K562 (cell line): Measurements from ENCODE around the gene CTNNA3. TPM values are rescaled to one million over a fixed set of nuclear protein-coding genes. Genes with fewer than 3 reads are reported as not detected.
A peak's percentile ranks its signal among the peaks of the same experiment; 100 is the strongest.
"Not testable (repeated sequence)": the region's sequence is repeated elsewhere in the genome, so short reads cannot be mapped to it uniquely, and the experiment has no call there.

Experiments
- ATAC-seq: fragments of 200-7000 bp; cut with Tn5 transposase; 3 replicates; pipeline ENCODE4 v1.9.1; 2020; ENCODE audit warnings: moderate library complexity
- BruUV-seq: library from RNA; stranded (reverse); fragments of 400-500 nt; replicated peaks from 2 replicates; lab custom pipeline; 2021; lab: Mats Ljungman, UMichigan
- CTCF ChIA-PET: fragments of 300-600 bp; formaldehyde crosslinking; extraction: SDS; loops from one replicate; lab custom pipeline; 2021; ENCODE audit warnings: low intra/inter-chr PET ratio; lab: Yijun Ruan, JAX
- POLR2A ChIA-PET: fragments of 300-600, 350-650 bp; sonication (Branson Sonifier 250); formaldehyde crosslinking; extraction: SDS; loops from one replicate; lab custom pipeline; 2021; ENCODE audit warnings: antibody characterized with exemption, inconsistent platforms; lab: Yijun Ruan, JAX
- DNase-seq, 4 experiments: peaks; one replicate each; pipeline versions ENCODE4 v3.0.0 to v3.0.0-alpha.2; 2011 to 2018; ENCODE audit warnings: low spot score in 3 of 4, mixed read lengths in 3 of 4; ENCODE audit errors: extremely low read depth in 1 of 4
- FAIRE-seq: peaks from 2 replicates; lab custom pipeline; 2011; peaks lifted over from hg19 to GRCh38; lab: Jason Lieb, UNC
- H2AFZ ChIP-seq: 2 replicates; pipeline ENCODE4 v1.6.0; 2011; ENCODE audit warnings: low read depth, low read length, control low read depth, inconsistent platforms
- H3K27ac ChIP-seq: fragments of 200-600 bp; 3 replicates; pipeline ENCODE4 v1.8.0; 2011; ENCODE audit warnings: low read depth, mild to moderate bottlenecking, control low read depth, inconsistent platforms, low read length, moderate library complexity, mixed read lengths; ENCODE audit errors: extremely low read depth
- H3K27me3 ChIP-seq, 2 experiments: fragments of 300-600 bp in 1 of 2; 2 replicates in 1 of 2; 3 replicates in 1 of 2; pipeline versions ENCODE4 v1.6.0 to v1.8.0; 2011; ENCODE audit warnings: inconsistent platforms in 2 of 2, low read length in 2 of 2, mild to moderate bottlenecking in 1 of 2, mixed read lengths in 1 of 2, moderate library complexity in 1 of 2; ENCODE audit not compliant: control insufficient read depth in 2 of 2, insufficient read depth in 2 of 2
- H3K36me3 ChIP-seq: fragments of 300-600 bp; 3 replicates; pipeline ENCODE4 v1.8.0; 2011; ENCODE audit warnings: mild to moderate bottlenecking, low read length, inconsistent platforms; ENCODE audit not compliant: control insufficient read depth, insufficient read depth
- H3K4me1 ChIP-seq, 2 experiments: fragments of 200-600 bp in 1 of 2; replicated peaks in 1 of 2; 2 replicates in 1 of 2; 3 replicates in 1 of 2; pipeline versions ENCODE4 v1.5.1 to v1.8.0; 2011; ENCODE audit warnings: inconsistent platforms in 2 of 2, low read length in 2 of 2, mild to moderate bottlenecking in 1 of 2, mixed read lengths in 1 of 2, moderate library complexity in 1 of 2; ENCODE audit not compliant: control insufficient read depth in 2 of 2, insufficient read depth in 2 of 2
- H3K4me2 ChIP-seq: 2 replicates; pipeline ENCODE4 v1.6.1; 2011; ENCODE audit warnings: low read length, control low read depth, inconsistent platforms, mixed read lengths; ENCODE audit not compliant: insufficient read depth
- H3K4me3 ChIP-seq: fragments of 200-600 bp; sonication (generic), shearing (Covaris generic); 2 replicates; pipeline ENCODE4 v1.5.1; 2016; ENCODE audit warnings: control low read depth, inconsistent platforms
- H3K79me2 ChIP-seq: fragments of 200-600 bp; 3 replicates; pipeline ENCODE4 v1.8.0; 2011; ENCODE audit warnings: low read length, inconsistent platforms; ENCODE audit not compliant: control insufficient read depth, insufficient read depth
- H3K9ac ChIP-seq, 2 experiments: 2 replicates each; pipeline versions ENCODE4 v1.6.0 to v1.6.1; 2011; ENCODE audit warnings: low read depth in 2 of 2, low read length in 2 of 2, control low read depth in 1 of 2, inconsistent platforms in 1 of 2, mild to moderate bottlenecking in 1 of 2, mixed read lengths in 1 of 2; ENCODE audit not compliant: insufficient read depth in 1 of 2
- H3K9me1 ChIP-seq: one replicate; pipeline ENCODE4 v1.6.0; 2011; ENCODE audit warnings: inconsistent platforms, mild to moderate bottlenecking, low read length, moderate library complexity; ENCODE audit not compliant: control insufficient read depth, insufficient read depth
- H3K9me3 ChIP-seq: replicated peaks from 2 replicates; pipeline ENCODE4 v1.5.1; 2011; ENCODE audit warnings: low read depth, low read length, inconsistent platforms; ENCODE audit not compliant: control insufficient read depth, insufficient read depth
- H4K20me1 ChIP-seq: replicated peaks from 2 replicates; pipeline ENCODE4 v1.6.1; 2011; ENCODE audit warnings: low read length, inconsistent platforms, mixed read lengths; ENCODE audit not compliant: control insufficient read depth, insufficient read depth
- FOXK2 ChIP-seq, 2 experiments: fragments of 450-650 bp; IDR thresholded peaks in 1 of 2; conservative IDR thresholded peaks in 1 of 2; 2 replicates each; pipeline ENCODE4 v1.6.1; 2016; ENCODE audit warnings: low read depth in 2 of 2, mild to moderate bottlenecking in 1 of 2
- L3MBTL2 ChIP-seq: fragments of 450-650 bp; IDR thresholded peaks from 2 replicates; pipeline ENCODE4 v1.6.1; 2016; ENCODE audit warnings: mild to moderate bottlenecking, moderate library complexity
- LARP7 ChIP-seq: fragments of 450-650 bp; IDR thresholded peaks from 2 replicates; pipeline ENCODE4 v1.6.1; 2016
- NFRKB ChIP-seq: fragments of 450-650 bp; IDR thresholded peaks from 2 replicates; pipeline ENCODE4 v1.6.1; 2016; ENCODE audit warnings: low read depth
- SOX6 ChIP-seq: fragments of 450-650 bp; IDR thresholded peaks from 2 replicates; pipeline ENCODE4 v1.6.1; 2014; ENCODE audit warnings: mild to moderate bottlenecking
- ZBTB9 ChIP-seq: fragments of 450-650 bp; formaldehyde crosslinking; IDR thresholded peaks from 2 replicates; pipeline ENCODE4 v1.4.0; 2020; ENCODE audit warnings: mild to moderate bottlenecking, moderate library complexity
- ZHX1 ChIP-seq: fragments of 150-350 bp; conservative IDR thresholded peaks from 2 replicates; pipeline ENCODE4 v1.6.1; 2014; ENCODE audit warnings: low read length
- WGBS: fragments of 100-300 bp; shearing (Covaris generic); methylation state at CpG from one replicate; pipeline ENCODE4 v1.1.6; 2016; ENCODE audit warnings: low coverage, mixed read lengths; ENCODE audit not compliant: insufficient coverage; ENCODE audit errors: missing lambda C conversion rate; 5-methylcytosine and 5-hydroxymethylcytosine counted together
- in situ Hi-C: fragments of 300-500 bp; cut with MboI; formaldehyde crosslinking; loops from 4 replicates; pipeline ENCODE4 v1.15.0; 2018; ENCODE audit warnings: inconsistent platforms, mixed read lengths
- intact Hi-C: fragments of 100-400 bp; cut with micrococcal nuclease; formaldehyde crosslinking; loops from 2 replicates; pipeline ENCODE4 v1.14.2; 2022
- polyA plus RNA-seq, 8 experiments: library from polyadenylated mRNA; depleted of rRNA in 4 of 8; stranded (reverse) in 5 of 8; unstranded in 3 of 8; fragments of >200 nt; fragmentation: Nextera tagmentation in 2 of 8; fragmentation: Illumina TruSeq in 1 of 8; extraction: Ambion mirVana in 2 of 8; extraction: Trizol in 1 of 8; gene quantifications; 2 replicates each; pipeline versions ENCODE4 v1.2.1 to v1.2.3, GENCODE V29; 2011 to 2014; ENCODE audit warnings: inconsistent platforms in 1 of 8, missing spikeins in 1 of 8
- total RNA-seq, 7 experiments: library from RNA; depleted of rRNA in 6 of 7; stranded (reverse); fragments of >200 nt in 6 of 7; fragmentation: Illumina TruSeq in 2 of 7; extraction: Trizol in 2 of 7; gene quantifications; 2 replicates each; pipeline versions ENCODE4 v1.2.1 to v1.2.3, GENCODE V29; 2011 to 2021; ENCODE audit warnings: low replicate concordance in 1 of 7
- TF ChIP-seq, protein P1 (sequence below): fragments of 250-450 bp; sonication (Bioruptor Pico); IDR thresholded peaks from 2 replicates; pipeline ENCODE4 v1.5.1; 2021; ENCODE audit warnings: mild to moderate bottlenecking

The CTNNA3 gene
- total and polyA plus RNA-seq, 9 of the 15 experiments (the other 6 are each of a cell fraction or from before 2014, with no cell fraction given), result 0.04 TPM; not detected in 8

- TF ChIP-seq ZHX1 (no peak), LARP7 (no peak)
- TF ChIP-seq, protein P1, sequence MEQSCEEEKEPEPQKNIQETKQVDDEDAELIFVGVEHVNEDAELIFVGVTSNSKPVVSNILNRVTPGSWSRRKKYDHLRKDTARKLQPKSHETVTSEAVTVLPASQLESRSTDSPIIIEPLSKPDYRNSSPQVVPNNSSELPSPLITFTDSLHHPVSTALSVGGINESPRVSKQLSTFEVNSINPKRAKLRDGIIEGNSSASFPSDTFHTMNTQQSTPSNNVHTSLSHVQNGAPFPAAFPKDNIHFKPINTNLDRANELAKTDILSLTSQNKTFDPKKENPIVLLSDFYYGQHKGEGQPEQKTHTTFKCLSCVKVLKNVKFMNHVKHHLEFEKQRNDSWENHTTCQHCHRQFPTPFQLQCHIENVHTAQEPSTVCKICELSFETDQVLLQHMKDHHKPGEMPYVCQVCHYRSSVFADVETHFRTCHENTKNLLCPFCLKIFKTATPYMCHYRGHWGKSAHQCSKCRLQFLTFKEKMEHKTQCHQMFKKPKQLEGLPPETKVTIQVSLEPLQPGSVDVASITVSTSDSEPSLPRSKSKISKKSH (CRISPR knock-in tag), result no peak
Observed at GRCh38 chr10:67705921-67706320, 9.9 kb upstream of the CTNNA3 start (continued).

DNA sequence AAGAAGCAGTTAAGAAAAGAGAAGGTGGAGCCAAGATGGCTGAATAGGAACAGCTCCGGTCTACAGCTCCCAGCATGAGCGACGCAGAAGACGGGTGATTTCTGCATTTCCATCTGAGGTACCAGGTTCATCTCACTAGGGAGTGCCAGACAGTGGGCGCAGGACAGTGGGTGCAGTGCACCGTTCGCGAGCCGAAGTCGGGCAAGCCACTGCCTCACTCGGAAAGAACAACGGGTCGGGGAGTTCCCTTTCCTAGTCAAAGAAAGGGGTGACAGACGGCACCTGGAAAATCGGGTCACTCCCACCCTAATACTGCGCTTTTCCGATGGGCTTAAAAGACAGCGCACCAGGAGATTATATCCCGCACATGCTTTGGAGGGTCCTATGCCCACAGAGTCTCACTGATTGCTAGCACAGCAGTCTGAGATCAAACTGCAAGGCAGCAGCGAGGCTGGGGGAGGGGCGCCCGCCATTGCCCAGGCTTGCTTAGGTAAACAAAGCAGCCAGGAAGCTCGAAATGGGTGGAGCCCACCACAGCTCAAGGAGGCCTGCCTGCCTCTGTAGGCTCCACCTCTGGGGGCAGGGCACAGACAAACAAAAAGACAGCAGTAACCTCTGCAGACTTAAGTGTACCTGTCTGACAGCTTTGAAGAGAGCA lies 3.7 kb upstream of the CTNNA3 start:
- BruUV-seq, H3K4me1 ChIP-seq, POLR2A ChIA-PET, FAIRE-seq, CTCF ChIA-PET, H3K9me3 ChIP-seq, H3K27ac ChIP-seq, DNase-seq, H3K27me3 ChIP-seq, H4K20me1 ChIP-seq, intact Hi-C loops, H3K36me3 ChIP-seq, H3K79me2 ChIP-seq, H3K9me1 ChIP-seq: not testable (repeated sequence)
- peak; percentile 66 for ATAC-seq
- 0% methylated on average over 16 of the region's 23 CpGs for WGBS
- H3K4me3 ChIP-seq, result peak overlapping the region; percentile 27; the same call in 1 of the 2 replicates
- peak overlapping the region; percentile 29 to 52; a peak in 2 of 4 replicates for H3K9ac ChIP-seq
- in situ Hi-C loops, result loop anchor here (5.0 kb wide), 1 partner anchor 78 kb away; no protein-coding TSS in a partner anchor
- H3K4me2 ChIP-seq, result peak overlapping the region; percentile 70
- H2AFZ ChIP-seq, result peak overlapping the region; percentile 85
- 0 out of 2 replicates have a peak, but pooled peaks have one; percentile 7 for TF ChIP-seq L3MBTL2
- peak; percentile 69 to 75; a peak in 3 of 4 replicates for TF ChIP-seq FOXK2 (conservative IDR thresholded peaks at IDR 0.05 in 1 of 2, IDR thresholded peaks at IDR 0.05 in 1 of 2; ENCODE audit: low read depth in 2 of 2)
- TF ChIP-seq ZBTB9 (CRISPR knock-in tag), result 0 out of 2 replicates have a peak, but pooled peaks have one; percentile 25
- peak; percentile 60; the same call in 1 of the 2 replicates for TF ChIP-seq NFRKB
- peak; percentile 18; the same call in 1 of the 2 replicates for TF ChIP-seq SOX6
